Activated CD8-positive, alpha-beta T cell treated with anti-CD3 and anti-CD28 coated beads for 36 hours (primary cell): ENCODE data around the gene THEM4. TPM values are rescaled to one million over a fixed set of nuclear protein-coding genes. Genes with fewer than 3 reads are reported as not detected.
A peak's percentile ranks its signal among the peaks of the same experiment; 100 is the strongest.

Experiments used
- ATAC-seq: fragments of 200-7000 bp; cut with Tn5 transposase; one replicate; pipeline ENCODE4 v1.10.0; 2021; ENCODE audit warnings: mild to moderate bottlenecking, moderate library complexity
- CTCF ChIA-PET: fragments of 350-600 bp; sonication (Branson Sonifier 250); formaldehyde crosslinking; loops from one replicate; lab custom pipeline; 2021; ENCODE audit warnings: antibody characterized with exemption; lab: Charles Lee
- POLR2A ChIA-PET: fragments of 350-600 bp; sonication (Branson Sonifier 250); formaldehyde crosslinking; loops from one replicate; lab custom pipeline; 2021; ENCODE audit warnings: antibody characterized with exemption; lab: Charles Lee
- DNase-seq: peaks from one replicate; pipeline ENCODE4 v3.0.0-alpha.2; 2020
- H3K27ac Mint-ChIP-seq: one replicate; pipeline ENCODE4 v1.8.0; 2021; ENCODE audit warnings: mild to moderate bottlenecking, mixed read lengths
- H3K27me3 Mint-ChIP-seq: one replicate; pipeline ENCODE4 v1.8.0; 2021; ENCODE audit warnings: mixed read lengths
- H3K36me3 Mint-ChIP-seq: one replicate; pipeline ENCODE4 v1.8.0; 2021; ENCODE audit warnings: low read depth, mixed read lengths
- H3K4me1 Mint-ChIP-seq: one replicate; pipeline ENCODE4 v1.8.0; 2021; ENCODE audit warnings: low read depth, mixed read lengths
- H3K4me3 Mint-ChIP-seq: one replicate; pipeline ENCODE4 v1.8.0; 2021; ENCODE audit warnings: mild to moderate bottlenecking, moderate library complexity, mixed read lengths
- H3K9me3 Mint-ChIP-seq: one replicate; pipeline ENCODE4 v1.8.0; 2021; ENCODE audit warnings: mixed read lengths
- CTCF ChIP-seq: fragments of 200-600 bp; IDR thresholded peaks from one replicate; pipeline ENCODE4 v1.8.0; 2022; ENCODE audit warnings: antibody characterized with exemption, mild to moderate bottlenecking
- intact Hi-C: fragments of 100-400 bp; cut with micrococcal nuclease; formaldehyde crosslinking; loops from one replicate; pipeline ENCODE4 v1.10.0; 2022
- total RNA-seq, 2 experiments: library from RNA; stranded (reverse); gene quantifications; one replicate each; pipeline ENCODE4 v1.2.3, GENCODE V29; 2021

THEM4 gene
- total RNA-seq, 2 experiments from 2014 or later: 19.9 to 22.0 TPM

DNA sequence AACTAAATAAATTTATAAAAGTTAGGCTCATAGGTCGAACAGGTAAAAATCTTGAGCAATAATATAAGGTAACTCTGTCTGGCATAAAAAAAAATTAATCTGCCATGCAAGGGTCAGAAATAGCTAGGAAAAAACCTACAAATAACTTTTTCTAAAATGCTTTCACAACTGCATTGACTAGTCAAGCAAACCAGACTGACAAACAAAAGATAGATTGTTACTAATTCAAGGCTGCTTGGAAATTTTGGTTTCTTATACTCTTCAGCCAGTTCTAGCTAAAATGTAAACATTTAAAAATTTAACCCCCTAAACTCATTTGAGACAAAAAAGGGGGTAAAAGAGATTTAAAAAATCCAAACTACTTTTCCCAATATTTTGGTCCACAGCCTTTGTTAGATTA lies 43.5 kb upstream of the THEM4 start:
- no peaks in the 10 kb centered on the region for H3K27me3 Mint-ChIP-seq
- H3K27ac Mint-ChIP-seq: no peak overlapping the region
- no peak for TF ChIP-seq CTCF
- DNase-seq (no peak), ATAC-seq (no peak)
- POLR2A ChIA-PET: interaction anchor here (0.8 kb wide), 1 partner anchor 40 kb away, joined by 3 read pairs; the partner anchor contains the start of gene S100A10
- H3K9me3 Mint-ChIP-seq: no peaks in the 10 kb centered on the region
- H3K36me3 Mint-ChIP-seq: no peaks in the 10 kb centered on the region
- no peaks in the 10 kb centered on the region for H3K4me1 Mint-ChIP-seq
- CTCF ChIA-PET: interaction anchor here (0.8 to 2.5 kb wide), 9 partner anchors 15 to 48 kb away, joined by 3 to 19 read pairs (median 4); no protein-coding TSS in a partner anchor
- intact Hi-C loops: no loop called here
- H3K4me3 Mint-ChIP-seq: no peak overlapping the region

- Mint-ChIP-seq H3K4me3 (no peak overlapping the region), H3K27me3 (no peaks in the 10 kb centered on the region), H3K36me3 (no peaks in the 10 kb centered on the region), H3K4me1 (peaks cover 24% of the 10 kb centered on the region), H3K27ac (no peak overlapping the region), H3K9me3 (no peaks in the 10 kb centered on the region)
- ATAC-seq: no peak
- ChIA-PET POLR2A (interaction anchor here (1.3 kb wide), 1 partner anchor 15 kb away, joined by 4 read pairs; no protein-coding TSS in a partner anchor), CTCF (interaction anchor here (0.8 to 3.3 kb wide), 7 partner anchors 8 to 120 kb away, joined by 3 to 16 read pairs (median 3); no protein-coding TSS in a partner anchor)
- intact Hi-C loops: no loop called here
- no peak for TF ChIP-seq CTCF
- no peak for DNase-seq
Measured at GRCh38 chr1:151949371-151950193, 40.3 kb upstream of the THEM4 start.

DNA sequence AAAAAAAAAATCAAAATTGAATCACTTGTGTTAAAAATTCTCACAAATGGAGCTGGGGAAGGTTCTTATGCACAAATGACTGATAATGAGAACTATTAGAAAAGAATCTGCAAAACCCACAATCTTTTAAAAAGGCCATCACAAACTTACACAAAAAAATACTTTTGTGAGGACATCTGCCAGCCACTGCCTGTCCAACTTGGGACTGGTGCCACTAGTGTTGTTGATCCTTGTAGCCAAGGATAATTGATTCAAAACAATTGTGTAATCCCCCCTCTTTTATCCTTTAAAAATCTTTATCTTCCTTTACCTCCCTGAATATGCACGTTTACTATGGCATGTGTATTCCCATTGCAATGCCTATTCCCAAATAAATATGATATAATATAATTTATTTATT lies 39.2 kb upstream of the THEM4 start:
- no peaks in the 10 kb centered on the region for H3K27me3 Mint-ChIP-seq
- H3K4me1 Mint-ChIP-seq: peaks cover 28% of the 10 kb centered on the region
- intact Hi-C loops: no loop called here
- no peaks in the 10 kb centered on the region for H3K36me3 Mint-ChIP-seq
- no peak overlapping the region for H3K4me3 Mint-ChIP-seq
- no peak overlapping the region for H3K27ac Mint-ChIP-seq
- DNase-seq (no peak), ATAC-seq (no peak)
- TF ChIP-seq CTCF: no peak
- CTCF ChIA-PET: interaction anchor here (0.6 to 3.3 kb wide), 4 partner anchors 8 to 67 kb away, joined by 3 to 16 read pairs (median 4); no protein-coding TSS in a partner anchor
- no peaks in the 10 kb centered on the region for H3K9me3 Mint-ChIP-seq
- POLR2A ChIA-PET: no interaction called here

GRCh38 chr1:151947140-151947539 lies 37.8 kb upstream of the THEM4 start:
- Mint-ChIP-seq H3K4me3 (no peak overlapping the region), H3K27ac (peak overlapping the region; percentile 73), H3K4me1 (peaks cover 34% of the 10 kb centered on the region), H3K27me3 (no peaks in the 10 kb centered on the region), H3K9me3 (no peaks in the 10 kb centered on the region), H3K36me3 (no peaks in the 10 kb centered on the region)
- ATAC-seq (no peak), DNase-seq (no peak)
- intact Hi-C loops: no loop called here
- no peak for TF ChIP-seq CTCF
- ChIA-PET CTCF (interaction anchor here (1.0 to 3.7 kb wide), 6 partner anchors 12 to 56 kb away, joined by 3 to 24 read pairs (median 7); no protein-coding TSS in a partner anchor), POLR2A (interaction anchor here (1.0 kb wide), 1 partner anchor 98 kb away, joined by 3 read pairs; no protein-coding TSS in a partner anchor)
